ENCODE measurements around the gene MT4.

- TF ChIP-seq EZH2phosphoT487 (IDR thresholded peaks at IDR 0.05; ENCODE audit: low read depth) (no peak), CTCF (IDR thresholded peaks at IDR 0.05; ENCODE audit: low read depth, low read length) (no peak)
Measured at GRCh38 chr16:56549744-56550385, 15.0 kb upstream of the MT4 start.

Measured in OCI-LY3 (cell line).